T-cell (primary cell): Measurements from ENCODE around the gene HPS1. TPM values are rescaled to one million over a fixed set of nuclear protein-coding genes. Genes with fewer than 3 reads are reported as not detected.

ENCODE experiments used
- ATAC-seq, 4 experiments: fragments of 200-7000 bp in 3 of 4; fragments of 150-1000 bp in 1 of 4; cut with Tn5 transposase; replicated peaks in 1 of 4; 1 replicate in 3 of 4; 2 replicates in 1 of 4; pipeline ENCODE4 v1.10.0; 2021; ENCODE audit warnings: moderate library complexity in 3 of 4, mild to moderate bottlenecking in 2 of 4, moderate number of reproducible peaks in 1 of 4
- CTCF ChIA-PET, 2 donors: fragments of 300-600 bp; sonication (Branson Sonifier 250); formaldehyde crosslinking; loops; one replicate each; lab custom pipeline; 2022; ENCODE audit warnings: antibody characterized with exemption in 2 of 2; lab: Charles Lee
- POLR2A ChIA-PET, 2 donors: fragments of 300-600 bp; sonication (Branson Sonifier 250); formaldehyde crosslinking; loops; one replicate each; lab custom pipeline; 2022; ENCODE audit warnings: antibody characterized with exemption in 2 of 2; lab: Charles Lee
- DNase-seq, 35 experiments: peaks; one replicate each; pipeline versions ENCODE4 v3.0.0 to v3.0.0-alpha.2; 2013 to 2023
- H3K27ac ChIP-seq: one replicate; pipeline ENCODE4 v1.5.1; 2013; ENCODE audit warnings: low read length
- H3K27me3 ChIP-seq, 2 experiments: replicated peaks in 1 of 2; 1 replicate in 1 of 2; 2 replicates in 1 of 2; pipeline versions ENCODE4 v1.6.1 to v1.7.0; 2013; ENCODE audit warnings: low read length in 1 of 2, mixed read lengths in 1 of 2; ENCODE audit not compliant: control insufficient read depth in 2 of 2, insufficient read depth in 2 of 2; ENCODE audit errors: extremely low read depth in 1 of 2
- H3K36me3 ChIP-seq, 2 donors: 1 replicate in 1 of 2; 2 replicates in 1 of 2; pipeline versions ENCODE4 v1.6.1 to v1.7.0; 2013; ENCODE audit warnings: low read length in 1 of 2; ENCODE audit not compliant: control insufficient read depth in 2 of 2, insufficient read depth in 1 of 2; ENCODE audit errors: extremely low read depth in 1 of 2
- H3K4me1 ChIP-seq, 2 experiments: 1 replicate in 1 of 2; 2 replicates in 1 of 2; pipeline versions ENCODE4 v1.6.1 to v1.7.0; 2013; ENCODE audit warnings: low read length in 2 of 2, mixed read lengths in 1 of 2; ENCODE audit not compliant: insufficient read depth in 2 of 2, control insufficient read depth in 1 of 2; ENCODE audit errors: extremely low read depth in 1 of 2
- H3K4me3 ChIP-seq, 2 donors: 1 replicate in 1 of 2; 2 replicates in 1 of 2; pipeline versions ENCODE4 v1.5.1 to v1.7.0; 2013; ENCODE audit warnings: mild to moderate bottlenecking in 2 of 2, low read length in 1 of 2, moderate library complexity in 1 of 2; ENCODE audit not compliant: control insufficient read depth in 1 of 2; ENCODE audit errors: extremely low read depth in 1 of 2
- H3K9me3 ChIP-seq: 2 replicates; pipeline ENCODE4 v1.7.0; 2013
- H3K27ac Mint-ChIP-seq, 2 donors: one replicate each; pipeline ENCODE4 v1.8.0; 2020 to 2021; ENCODE audit warnings: mild to moderate bottlenecking in 2 of 2, mixed read lengths in 2 of 2
- H3K27me3 Mint-ChIP-seq, 2 donors: one replicate each; pipeline ENCODE4 v1.8.0; 2021 to 2022; ENCODE audit warnings: mixed read lengths in 2 of 2
- H3K36me3 Mint-ChIP-seq: one replicate; pipeline ENCODE4 v1.8.0; 2021; ENCODE audit warnings: mixed read lengths
- H3K4me1 Mint-ChIP-seq, 3 donors: one replicate each; pipeline ENCODE4 v1.8.0; 2020 to 2022; ENCODE audit warnings: mixed read lengths in 3 of 3, mild to moderate bottlenecking in 1 of 3
- H3K4me3 Mint-ChIP-seq, 3 donors: one replicate each; pipeline ENCODE4 v1.8.0; 2020 to 2022; ENCODE audit warnings: mild to moderate bottlenecking in 3 of 3, mixed read lengths in 3 of 3, moderate library complexity in 3 of 3
- H3K9me3 Mint-ChIP-seq, 3 donors: one replicate each; pipeline ENCODE4 v1.8.0; 2020 to 2022; ENCODE audit warnings: mixed read lengths in 3 of 3
- WGBS: methylation state at CpG from one replicate; pipeline ENCODE4 v1.1.5; 2013; ENCODE audit warnings: missing lambda C conversion rate; ENCODE audit not compliant: insufficient coverage; 5-methylcytosine and 5-hydroxymethylcytosine counted together
- total RNA-seq, 35 experiments: library from RNA in 6 of 35; stranded (reverse) in 6 of 35; fragments of 120-200 nt in 1 of 35; gene quantifications; one replicate each; pipeline versions ENCODE4 v1.2.1 to v1.2.4 and lab custom pipeline; 2013 to 2026

The HPS1 gene
- total RNA-seq, 5 donors from 2014 or later (not counting 1 experiment from before 2014, with no cell fraction given): 74.7 to 99.3 (median 92.7) TPM

- H3K27ac Mint-ChIP-seq: no peak overlapping the region
- peaks cover 16 to 20% of the 10 kb centered on the region in 2 donors for H3K27me3 Mint-ChIP-seq
- 100% methylated on average over 1 of the region's 3 CpGs for WGBS
Observed at GRCh38 chr10:98486421-98486820, 39.7 kb upstream of the HPS1 start.

GRCh38 chr10:98485959-98486358 lies 39.2 kb upstream of the HPS1 start:
- ATAC-seq: no peak

More at GRCh38 chr10:98486421-98486820, 39.7 kb upstream of the HPS1 start:
- Histone ChIP-seq H3K4me3 (no peak overlapping the region), H3K27ac (no peak overlapping the region), H3K9me3 (no peaks in the 10 kb centered on the region), H3K4me1 (peaks cover 0 to 4% of the 10 kb centered on the region in 2 experiments), H3K27me3 (peaks cover 0 to 3% of the 10 kb centered on the region in 2 experiments), H3K36me3 (no peaks in the 10 kb centered on the region)
- DNase-seq (no peak), ATAC-seq (no peak)
- H3K36me3 Mint-ChIP-seq: no peaks in the 10 kb centered on the region
- POLR2A ChIA-PET: no interaction called here
- CTCF ChIA-PET: no interaction called here
- no peak overlapping the region for H3K4me3 Mint-ChIP-seq
- H3K9me3 Mint-ChIP-seq: peaks cover 0 to 6% (median 0%) of the 10 kb centered on the region in 3 donors
- H3K4me1 Mint-ChIP-seq: peaks cover 4 to 7% (median 5%) of the 10 kb centered on the region in 3 donors

GRCh38 chr10:98483658-98484057 lies 36.9 kb upstream of the HPS1 start:
- ATAC-seq: no peak
- Histone ChIP-seq H3K27ac (no peak overlapping the region), H3K27me3 (no peaks in the 10 kb centered on the region), H3K9me3 (no peaks in the 10 kb centered on the region), H3K4me3 (no peak overlapping the region), H3K36me3 (no peaks in the 10 kb centered on the region), H3K4me1 (peaks cover 0 to 4% of the 10 kb centered on the region in 2 experiments)
- H3K27me3 Mint-ChIP-seq: peaks cover 10 to 15% of the 10 kb centered on the region in 2 donors
- ChIA-PET POLR2A (interaction anchor here in 1 of 2 donors (0.6 kb wide), 1 partner anchor 1595 kb away, joined by 3 read pairs; no protein-coding TSS in a partner anchor), CTCF (no interaction called here)
- H3K9me3 Mint-ChIP-seq: peaks cover 0 to 6% (median 0%) of the 10 kb centered on the region in 3 donors
- peaks cover 4 to 13% (median 13%) of the 10 kb centered on the region in 3 donors for H3K4me1 Mint-ChIP-seq
- DNase-seq: no peak
- H3K36me3 Mint-ChIP-seq: no peaks in the 10 kb centered on the region
- no peak overlapping the region for H3K27ac Mint-ChIP-seq
- no peak overlapping the region for H3K4me3 Mint-ChIP-seq

More at GRCh38 chr10:98485959-98486358, 39.2 kb upstream of the HPS1 start:
- ChIA-PET CTCF (interaction anchor here in 1 of 2 donors (0.9 kb wide), 1 partner anchor 14 kb away, joined by 5 read pairs; no protein-coding TSS in a partner anchor), POLR2A (no interaction called here)
- no peak for DNase-seq
- H3K27ac ChIP-seq: no peak overlapping the region
- Mint-ChIP-seq H3K27ac (no peak overlapping the region), H3K9me3 (peaks cover 0 to 6% (median 0%) of the 10 kb centered on the region in 3 donors), H3K4me3 (no peak overlapping the region), H3K27me3 (peaks cover 16 to 20% of the 10 kb centered on the region in 2 donors), H3K36me3 (no peaks in the 10 kb centered on the region), H3K4me1 (peaks cover 4 to 7% (median 5%) of the 10 kb centered on the region in 3 donors)
- H3K36me3 ChIP-seq: no peaks in the 10 kb centered on the region
- peaks cover 0 to 4% of the 10 kb centered on the region in 2 experiments for H3K4me1 ChIP-seq
- H3K27me3 ChIP-seq: peaks cover 0 to 3% of the 10 kb centered on the region in 2 experiments
- 40% methylated on average over 1 of the region's 2 CpGs for WGBS
- H3K9me3 ChIP-seq: no peaks in the 10 kb centered on the region
- H3K4me3 ChIP-seq: no peak overlapping the region

- ATAC-seq: no peak
- H3K36me3 ChIP-seq: no peaks in the 10 kb centered on the region
- CTCF ChIA-PET: no interaction called here
Observed at GRCh38 chr10:98482096-98482495, 35.4 kb upstream of the HPS1 start.

GRCh38 chr10:98481404-98481945 lies 34.7 kb upstream of the HPS1 start:
- H3K27me3 ChIP-seq: no peaks in the 10 kb centered on the region
- Mint-ChIP-seq H3K4me3 (no peak overlapping the region), H3K27me3 (peaks cover 4 to 8% of the 10 kb centered on the region in 2 donors), H3K27ac (no peak overlapping the region), H3K4me1 (peaks cover 4 to 15% (median 14%) of the 10 kb centered on the region in 3 donors), H3K9me3 (peaks cover 0 to 6% (median 0%) of the 10 kb centered on the region in 3 donors), H3K36me3 (no peaks in the 10 kb centered on the region)
- H3K4me3 ChIP-seq: no peak overlapping the region
- ATAC-seq (no peak), DNase-seq (no peak)
- ChIA-PET CTCF (no interaction called here), POLR2A (no interaction called here)
- H3K9me3 ChIP-seq: no peaks in the 10 kb centered on the region
- no peak overlapping the region for H3K27ac ChIP-seq
- H3K36me3 ChIP-seq: no peaks in the 10 kb centered on the region
- 94% methylated on average over 4 of the region's 5 CpGs for WGBS
- H3K4me1 ChIP-seq: peaks cover 0 to 4% of the 10 kb centered on the region in 2 experiments

More at GRCh38 chr10:98482096-98482495, 35.4 kb upstream of the HPS1 start:
- Mint-ChIP-seq H3K27ac (no peak overlapping the region), H3K4me3 (no peak overlapping the region), H3K36me3 (no peaks in the 10 kb centered on the region), H3K4me1 (peaks cover 4 to 15% (median 14%) of the 10 kb centered on the region in 3 donors), H3K9me3 (peaks cover 0 to 6% (median 0%) of the 10 kb centered on the region in 3 donors), H3K27me3 (peaks cover 4 to 8% of the 10 kb centered on the region in 2 donors)
- no peaks in the 10 kb centered on the region for H3K27me3 ChIP-seq
- H3K27ac ChIP-seq: no peak overlapping the region
- H3K4me3 ChIP-seq: no peak overlapping the region
- no peaks in the 10 kb centered on the region for H3K9me3 ChIP-seq
- peaks cover 0 to 4% of the 10 kb centered on the region in 2 experiments for H3K4me1 ChIP-seq
- WGBS: no CpG with 5 or more reads among the region's 2 CpGs
- POLR2A ChIA-PET: no interaction called here
- no peak for DNase-seq

- ATAC-seq: no peak
- ChIA-PET CTCF (interaction anchor here in 1 of 2 donors (1.5 kb wide), 1 partner anchor 12 kb away, joined by 4 read pairs; no protein-coding TSS in a partner anchor), POLR2A (no interaction called here)
- Histone ChIP-seq H3K27ac (no peak overlapping the region), H3K27me3 (no peaks in the 10 kb centered on the region), H3K36me3 (no peaks in the 10 kb centered on the region), H3K4me3 (no peak overlapping the region), H3K4me1 (peaks cover 0 to 4% of the 10 kb centered on the region in 2 experiments), H3K9me3 (no peaks in the 10 kb centered on the region)
- peaks cover 9 to 22% (median 14%) of the 10 kb centered on the region in 3 donors for H3K4me1 Mint-ChIP-seq
- no peak for DNase-seq
- whole genome bisulfite sequencing: 61% methylated on average over 4 of the region's 6 CpGs
- H3K36me3 Mint-ChIP-seq: no peaks in the 10 kb centered on the region
- no peaks in the 10 kb centered on the region for H3K27me3 Mint-ChIP-seq
- peaks cover 0 to 4% (median 0%) of the 10 kb centered on the region in 3 donors for H3K9me3 Mint-ChIP-seq
- H3K27ac Mint-ChIP-seq: no peak overlapping the region
- no peak overlapping the region for H3K4me3 Mint-ChIP-seq
Observed at GRCh38 chr10:98478430-98479222, 31.9 kb upstream of the HPS1 start.
